Measurements from ENCODE around the gene UBA7. TPM values are rescaled to one million over a fixed set of nuclear protein-coding genes. Genes with fewer than 3 reads are reported as not detected.

UBA7 gene
- total and polyA plus RNA-seq, 2 of the 13 experiments (the other 11 are each of a cell fraction or from before 2014, with no cell fraction given) = 9.5 to 16.5 TPM

DNA sequence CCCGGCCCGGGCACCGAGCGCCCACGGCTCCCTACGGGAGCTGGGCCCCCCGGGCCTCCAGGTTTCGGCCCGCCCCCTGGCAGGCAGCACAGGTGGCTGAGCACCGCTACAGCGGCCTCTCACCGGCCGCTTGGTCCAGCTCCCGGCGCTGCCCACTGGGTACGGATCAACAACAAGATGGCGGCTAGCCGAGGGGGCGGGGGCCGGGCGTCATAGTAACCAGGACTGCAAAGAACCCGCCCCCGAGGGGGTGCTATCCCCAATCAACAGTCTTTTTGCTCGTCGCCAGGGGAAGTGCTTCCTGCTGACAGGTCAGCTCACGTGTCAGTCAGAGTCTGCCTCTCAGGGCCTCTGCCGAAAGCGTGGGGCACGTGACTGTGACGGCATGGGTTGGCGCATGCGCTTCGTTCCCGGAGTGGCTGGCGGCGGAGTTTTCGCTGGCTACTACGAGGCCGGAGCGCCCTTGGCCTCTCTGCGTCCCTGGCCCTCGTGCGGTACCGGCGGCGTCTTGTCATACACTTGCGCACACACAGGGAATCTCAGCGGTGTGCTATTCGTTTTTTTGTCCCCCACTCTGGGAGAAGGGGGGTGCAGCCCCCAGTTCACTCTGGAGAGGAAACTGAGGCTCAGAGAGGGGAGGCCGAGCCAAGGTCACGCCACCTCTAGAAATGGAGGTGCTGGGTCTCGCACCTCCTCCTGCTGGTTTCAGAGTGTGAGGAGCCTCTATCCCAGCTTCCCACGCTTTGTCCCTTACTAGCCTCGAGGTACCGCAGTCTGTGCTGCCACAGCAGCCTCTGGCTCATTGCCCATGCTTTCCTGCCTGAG is 27.2 kb downstream of the UBA7 start, which contains the start of gene IP6K1 (continued):
- TF ChIP-seq, protein P1, sequence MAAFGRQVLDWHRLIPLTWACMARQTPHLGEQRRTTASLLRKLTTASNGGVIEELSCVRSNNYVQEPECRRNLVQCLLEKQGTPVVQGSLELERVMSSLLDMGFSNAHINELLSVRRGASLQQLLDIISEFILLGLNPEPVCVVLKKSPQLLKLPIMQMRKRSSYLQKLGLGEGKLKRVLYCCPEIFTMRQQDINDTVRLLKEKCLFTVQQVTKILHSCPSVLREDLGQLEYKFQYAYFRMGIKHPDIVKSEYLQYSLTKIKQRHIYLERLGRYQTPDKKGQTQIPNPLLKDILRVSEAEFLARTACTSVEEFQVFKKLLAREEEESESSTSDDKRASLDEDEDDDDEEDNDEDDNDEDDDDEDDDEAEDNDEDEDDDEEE (CRISPR knock-in tag; IDR thresholded peaks at IDR 0.05) = peak; percentile 89; the same call in 1 of the 2 replicates
- TF ChIP-seq, protein P2, sequence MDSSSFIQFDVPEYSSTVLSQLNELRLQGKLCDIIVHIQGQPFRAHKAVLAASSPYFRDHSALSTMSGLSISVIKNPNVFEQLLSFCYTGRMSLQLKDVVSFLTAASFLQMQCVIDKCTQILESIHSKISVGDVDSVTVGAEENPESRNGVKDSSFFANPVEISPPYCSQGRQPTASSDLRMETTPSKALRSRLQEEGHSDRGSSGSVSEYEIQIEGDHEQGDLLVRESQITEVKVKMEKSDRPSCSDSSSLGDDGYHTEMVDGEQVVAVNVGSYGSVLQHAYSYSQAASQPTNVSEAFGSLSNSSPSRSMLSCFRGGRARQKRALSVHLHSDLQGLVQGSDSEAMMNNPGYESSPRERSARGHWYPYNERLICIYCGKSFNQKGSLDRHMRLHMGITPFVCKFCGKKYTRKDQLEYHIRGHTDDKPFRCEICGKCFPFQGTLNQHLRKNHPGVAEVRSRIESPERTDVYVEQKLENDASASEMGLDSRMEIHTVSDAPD (CRISPR knock-in tag; IDR thresholded peaks at IDR 0.05) = no peak
- peak; percentile 29; the same call in 1 of the 2 replicates for TF ChIP-seq KLF15 (CRISPR knock-in tag; IDR thresholded peaks at IDR 0.05; ENCODE audit: borderline replicate concordance)
- TF ChIP-seq ZNF772 (CRISPR knock-in tag; IDR thresholded peaks at IDR 0.05) = no peak
- TF ChIP-seq GZF1 (CRISPR knock-in tag; IDR thresholded peaks at IDR 0.05) = no peak
- TF ChIP-seq TAF15 (IDR thresholded peaks at IDR 0.05; ENCODE audit: low read depth, low read length, poor library complexity, severe bottlenecking) = peak; percentile 50
- TF ChIP-seq ZNF234 (CRISPR knock-in tag; conservative IDR thresholded peaks at IDR 0.05) = no peak
- no peak for TF ChIP-seq ZNF83 (CRISPR knock-in tag; IDR thresholded peaks at IDR 0.05; ENCODE audit: borderline replicate concordance)
- TF ChIP-seq, protein P3, sequence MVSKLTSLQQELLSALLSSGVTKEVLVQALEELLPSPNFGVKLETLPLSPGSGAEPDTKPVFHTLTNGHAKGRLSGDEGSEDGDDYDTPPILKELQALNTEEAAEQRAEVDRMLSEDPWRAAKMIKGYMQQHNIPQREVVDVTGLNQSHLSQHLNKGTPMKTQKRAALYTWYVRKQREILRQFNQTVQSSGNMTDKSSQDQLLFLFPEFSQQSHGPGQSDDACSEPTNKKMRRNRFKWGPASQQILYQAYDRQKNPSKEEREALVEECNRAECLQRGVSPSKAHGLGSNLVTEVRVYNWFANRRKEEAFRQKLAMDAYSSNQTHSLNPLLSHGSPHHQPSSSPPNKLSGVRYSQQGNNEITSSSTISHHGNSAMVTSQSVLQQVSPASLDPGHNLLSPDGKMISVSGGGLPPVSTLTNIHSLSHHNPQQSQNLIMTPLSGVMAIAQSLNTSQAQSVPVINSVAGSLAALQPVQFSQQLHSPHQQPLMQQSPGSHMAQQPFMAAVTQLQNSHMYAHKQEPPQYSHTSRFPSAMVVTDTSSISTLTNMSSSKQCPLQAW (CRISPR knock-in tag; IDR thresholded peaks at IDR 0.05) = no peak
- no peak for TF ChIP-seq ZNF180 (CRISPR knock-in tag; IDR thresholded peaks at IDR 0.05; ENCODE audit: borderline replicate concordance, low read depth)
- peak; percentile 70 for TF ChIP-seq MEF2D (CRISPR knock-in tag; IDR thresholded peaks at IDR 0.05)
- TF ChIP-seq, protein P4, sequence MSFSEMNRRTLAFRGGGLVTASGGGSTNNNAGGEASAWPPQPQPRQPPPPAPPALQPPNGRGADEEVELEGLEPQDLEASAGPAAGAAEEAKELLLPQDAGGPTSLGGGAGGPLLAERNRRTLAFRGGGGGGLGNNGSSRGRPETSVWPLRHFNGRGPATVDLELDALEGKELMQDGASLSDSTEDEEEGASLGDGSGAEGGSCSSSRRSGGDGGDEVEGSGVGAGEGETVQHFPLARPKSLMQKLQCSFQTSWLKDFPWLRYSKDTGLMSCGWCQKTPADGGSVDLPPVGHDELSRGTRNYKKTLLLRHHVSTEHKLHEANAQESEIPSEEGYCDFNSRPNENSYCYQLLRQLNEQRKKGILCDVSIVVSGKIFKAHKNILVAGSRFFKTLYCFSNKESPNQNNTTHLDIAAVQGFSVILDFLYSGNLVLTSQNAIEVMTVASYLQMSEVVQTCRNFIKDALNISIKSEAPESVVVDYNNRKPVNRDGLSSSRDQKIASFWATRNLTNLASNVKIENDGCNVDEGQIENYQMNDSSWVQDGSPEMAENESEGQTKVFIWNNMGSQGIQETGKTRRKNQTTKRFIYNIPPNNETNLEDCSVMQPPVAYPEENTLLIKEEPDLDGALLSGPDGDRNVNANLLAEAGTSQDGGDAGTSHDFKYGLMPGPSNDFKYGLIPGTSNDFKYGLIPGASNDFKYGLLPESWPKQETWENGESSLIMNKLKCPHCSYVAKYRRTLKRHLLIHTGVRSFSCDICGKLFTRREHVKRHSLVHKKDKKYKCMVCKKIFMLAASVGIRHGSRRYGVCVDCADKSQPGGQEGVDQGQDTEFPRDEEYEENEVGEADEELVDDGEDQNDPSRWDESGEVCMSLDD (CRISPR knock-in tag; IDR thresholded peaks at IDR 0.05; ENCODE audit: borderline replicate concordance) = no peak
- TF ChIP-seq THYN1 (CRISPR knock-in tag; IDR thresholded peaks at IDR 0.05; ENCODE audit: borderline replicate concordance, low read depth) = no peak
- TF ChIP-seq NR2F2 (IDR thresholded peaks at IDR 0.05; ENCODE audit: borderline replicate concordance, low read depth) = no peak
- TF ChIP-seq FOSL2 (CRISPR knock-in tag; IDR thresholded peaks at IDR 0.05) = no peak; the same call in 1 of the 2 replicates
- TF ChIP-seq, protein P5, sequence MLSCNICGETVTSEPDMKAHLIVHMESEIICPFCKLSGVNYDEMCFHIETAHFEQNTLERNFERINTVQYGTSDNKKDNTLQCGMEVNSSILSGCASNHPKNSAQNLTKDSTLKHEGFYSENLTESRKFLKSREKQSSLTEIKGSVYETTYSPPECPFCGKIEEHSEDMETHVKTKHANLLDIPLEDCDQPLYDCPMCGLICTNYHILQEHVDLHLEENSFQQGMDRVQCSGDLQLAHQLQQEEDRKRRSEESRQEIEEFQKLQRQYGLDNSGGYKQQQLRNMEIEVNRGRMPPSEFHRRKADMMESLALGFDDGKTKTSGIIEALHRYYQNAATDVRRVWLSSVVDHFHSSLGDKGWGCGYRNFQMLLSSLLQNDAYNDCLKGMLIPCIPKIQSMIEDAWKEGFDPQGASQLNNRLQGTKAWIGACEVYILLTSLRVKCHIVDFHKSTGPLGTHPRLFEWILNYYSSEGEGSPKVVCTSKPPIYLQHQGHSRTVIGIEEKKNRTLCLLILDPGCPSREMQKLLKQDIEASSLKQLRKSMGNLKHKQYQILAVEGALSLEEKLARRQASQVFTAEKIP (CRISPR knock-in tag; IDR thresholded peaks at IDR 0.05; ENCODE audit: borderline replicate concordance) = no peak
- TF ChIP-seq SSRP1 (CRISPR knock-in tag; IDR thresholded peaks at IDR 0.05) = no peak

All from HepG2 (cell line).